Activated T-cell treated with anti-CD3 and anti-CD28 coated beads for 4 hours (primary cell): Measurements from ENCODE around the gene OIT3.

Source experiments
- DNase-seq: peaks from one replicate; pipeline ENCODE4 v3.0.0-alpha.2; 2020

OIT3 gene

GRCh38 chr10:72954230-72954595, 60.7 kb downstream of the OIT3 start:
- DNase-seq, result no peak

- DNase-seq, result no peak
These were observed 61.3 kb downstream of the OIT3 start, which contains the start of gene PLA2G12B for GRCh38 chr10:72954596-72955554. TSS of gene PLA2G12B (minus strand) at chr10:72954806. CDS start at chr10:72954685, 121 bp downstream.

- DNase-seq, result no peak
These were observed 62.5 kb downstream of the OIT3 start for GRCh38 chr10:72956001-72956400.

GRCh38 chr10:72976886-72977285, 83.3 kb downstream of the OIT3 start:
- no peak for DNase-seq

- no peak for DNase-seq
These were observed 86.2 kb downstream of the OIT3 start for GRCh38 chr10:72979709-72980108.

- DNase-seq, result no peak
These were observed 86.8 kb downstream of the OIT3 start for GRCh38 chr10:72980348-72980747.

GRCh38 chr10:72981028-72981881, 87.7 kb downstream of the OIT3 start:
- no peak for DNase-seq

- no peak for DNase-seq
These were observed 88.5 kb downstream of the OIT3 start for GRCh38 chr10:72981882-72982529.
